IPS-20b (cell line): ENCODE data around the gene CCNQ.
A peak's percentile ranks its signal among the peaks of the same experiment; 100 is the strongest.

Experiments
- H3K27ac ChIP-seq: one replicate; pipeline ENCODE4 v1.5.1; 2013; ENCODE audit warnings: low read length
- H3K27me3 ChIP-seq: 2 replicates; pipeline ENCODE4 v1.6.1; 2013; ENCODE audit warnings: mild to moderate bottlenecking, low read length, inconsistent platforms; ENCODE audit not compliant: insufficient read depth
- H3K36me3 ChIP-seq: 2 replicates; pipeline ENCODE4 v1.6.1; 2013; ENCODE audit warnings: low read depth, mild to moderate bottlenecking, inconsistent platforms, low read length, moderate library complexity; ENCODE audit not compliant: insufficient read depth
- H3K4me1 ChIP-seq: 2 replicates; pipeline ENCODE4 v1.6.1; 2013; ENCODE audit warnings: mild to moderate bottlenecking, control low read depth, inconsistent platforms, low read length, moderate library complexity; ENCODE audit not compliant: insufficient read depth
- H3K4me3 ChIP-seq: 2 replicates; pipeline ENCODE4 v1.5.1; 2013; ENCODE audit warnings: mild to moderate bottlenecking, low read length, inconsistent platforms
- H3K9ac ChIP-seq: 2 replicates; pipeline ENCODE4 v1.6.1; 2013; ENCODE audit warnings: low read depth, mild to moderate bottlenecking, inconsistent platforms, low read length, moderate library complexity
- H3K9me3 ChIP-seq: 2 replicates; pipeline ENCODE4 v1.6.1; 2013; ENCODE audit warnings: mild to moderate bottlenecking, low read depth, low read length, inconsistent platforms; ENCODE audit not compliant: insufficient read depth

CCNQ gene

DNA sequence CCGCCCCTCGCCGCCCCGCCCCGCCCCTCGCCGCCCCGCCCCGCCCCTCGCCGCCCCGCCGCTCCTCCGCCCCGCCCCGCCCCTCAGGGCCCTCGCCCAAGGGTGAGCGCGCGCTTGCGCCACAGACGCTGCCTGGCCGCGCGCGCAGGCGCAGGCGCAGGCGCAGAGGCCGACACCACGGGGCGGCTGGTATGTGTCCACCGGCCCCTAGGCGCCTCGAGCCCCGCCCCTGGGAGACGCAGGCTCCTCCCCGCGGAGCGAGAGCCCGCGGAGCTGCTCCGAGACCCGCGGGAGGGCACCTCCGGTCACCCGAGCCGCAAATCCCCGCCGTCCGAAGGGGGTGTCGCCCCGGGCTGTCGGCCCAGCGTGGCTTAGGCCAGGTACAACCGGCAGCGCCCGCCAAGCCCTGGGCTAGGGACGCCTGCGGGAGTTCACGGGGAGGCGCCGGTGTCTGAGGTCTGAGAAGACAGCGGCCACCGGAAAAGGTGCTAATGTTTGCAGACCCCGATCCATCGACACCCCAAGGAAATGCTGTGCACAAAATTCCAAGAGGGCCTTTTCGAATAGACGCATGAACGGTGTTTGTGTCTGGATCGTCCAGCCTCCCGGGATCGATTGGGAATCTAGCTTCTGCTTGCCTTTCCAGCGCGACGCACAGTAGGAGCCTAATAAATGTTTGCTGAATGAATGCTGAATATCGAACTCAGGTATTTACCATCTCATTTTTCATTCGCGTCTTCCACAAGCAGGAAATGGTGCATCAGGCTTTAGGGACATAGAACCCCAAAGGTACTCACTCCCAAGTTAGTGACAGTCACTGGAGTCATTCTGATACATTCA, 473 bp upstream of the CCNQ start:
- no peak overlapping the region for H3K27ac ChIP-seq
- H3K9ac ChIP-seq: peak overlapping the region; percentile 57; the same call in 1 of the 2 replicates
- H3K4me1 ChIP-seq: no peaks in the 10 kb centered on the region
- H3K9me3 ChIP-seq: no peaks in the 10 kb centered on the region
- H3K4me3 ChIP-seq: peak overlapping the region; percentile 66
- peaks cover 20% of the 10 kb centered on the region for H3K27me3 ChIP-seq
- H3K36me3 ChIP-seq: no peaks in the 10 kb centered on the region

DNA sequence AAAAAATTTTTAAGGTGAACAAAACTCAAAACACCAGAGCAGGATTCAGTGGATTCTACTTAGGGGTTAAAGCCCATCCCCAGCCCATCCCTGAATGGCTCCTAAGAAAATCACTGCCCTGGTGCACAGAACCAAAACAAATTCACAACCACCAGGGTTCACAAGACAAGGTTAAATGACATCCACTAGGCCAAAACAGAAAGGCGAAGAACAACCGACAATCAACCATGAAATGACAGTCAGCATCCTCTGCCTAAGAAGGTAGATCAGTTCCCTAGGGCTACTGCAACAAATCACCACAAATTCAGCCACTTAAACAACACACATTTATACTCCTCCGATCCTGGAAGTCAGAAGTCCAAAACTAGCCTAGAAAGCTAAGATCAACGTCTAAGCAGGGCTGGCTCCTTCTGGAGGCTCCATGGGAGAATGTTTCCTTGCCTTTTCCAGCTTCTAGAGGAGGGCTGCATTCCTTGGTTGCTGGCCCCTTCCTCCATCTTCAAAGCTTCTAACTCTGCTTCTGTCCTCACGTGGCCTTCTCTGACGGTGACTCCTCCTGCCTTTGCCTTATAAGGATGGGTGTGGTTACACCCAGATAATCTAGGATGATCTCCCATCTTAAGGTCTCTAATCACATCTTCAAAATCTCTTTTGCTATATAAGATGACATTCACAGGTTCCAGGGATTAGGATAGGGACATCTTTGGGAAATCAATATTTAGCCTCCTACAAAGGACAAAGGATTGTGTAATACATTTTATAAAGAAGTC, 1.8 kb downstream of the CCNQ start:
- H3K27ac ChIP-seq: no peak overlapping the region
- peaks cover 20% of the 10 kb centered on the region for H3K27me3 ChIP-seq
- no peak overlapping the region for H3K9ac ChIP-seq
- H3K4me3 ChIP-seq: no peak overlapping the region
- no peaks in the 10 kb centered on the region for H3K4me1 ChIP-seq
- peaks cover 7% of the 10 kb centered on the region; the same call in 1 of the 2 replicates for H3K36me3 ChIP-seq
- no peaks in the 10 kb centered on the region for H3K9me3 ChIP-seq

DNA sequence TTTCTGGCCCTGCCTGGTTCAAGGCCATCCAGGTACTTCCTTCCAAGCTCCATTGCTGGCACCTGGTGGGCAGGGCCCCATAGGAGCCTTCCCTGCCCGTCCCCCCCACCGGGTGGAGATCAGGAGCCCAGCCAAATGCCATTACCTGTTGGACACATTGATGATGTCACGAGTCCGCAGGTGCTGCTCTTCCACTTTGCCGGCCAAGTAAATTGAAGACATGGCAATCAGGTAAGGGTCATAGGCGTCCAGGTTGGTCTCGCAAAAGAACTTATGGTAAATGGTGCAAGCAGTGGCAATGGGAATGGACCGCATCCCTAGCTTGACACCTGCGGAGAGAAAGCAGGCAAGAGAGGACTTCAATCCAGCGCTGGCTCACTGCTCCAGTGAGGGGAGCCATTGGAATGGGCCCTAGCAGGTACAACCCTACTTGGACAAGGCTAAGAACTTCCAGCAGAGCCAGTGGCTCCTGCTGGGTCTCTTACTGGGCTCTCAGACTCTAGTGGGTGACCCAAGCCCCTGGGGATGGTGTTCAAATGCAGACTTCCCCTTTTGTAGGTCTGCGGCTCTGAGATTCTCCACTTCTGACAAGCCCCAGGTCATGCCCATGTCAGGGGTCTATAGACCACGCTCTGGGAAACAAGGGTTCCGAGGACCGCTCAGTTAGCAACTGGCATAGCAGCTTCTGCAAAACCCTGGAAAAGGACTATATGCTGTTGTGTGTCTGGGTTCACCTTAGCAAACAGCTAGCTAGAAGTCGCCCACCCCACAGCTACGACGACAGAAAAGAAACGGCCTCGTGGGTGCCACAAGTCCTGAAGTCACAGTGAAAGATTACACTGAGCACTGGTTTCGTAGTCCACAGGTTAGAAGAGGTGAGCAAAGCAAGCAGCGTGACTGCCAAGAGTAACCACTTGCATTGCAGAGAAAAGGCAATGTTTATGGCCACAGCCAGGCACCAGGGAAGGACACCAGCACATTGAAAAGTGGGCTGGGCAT, 2.8 kb downstream of the CCNQ start:
- Histone ChIP-seq H3K9me3 (no peaks in the 10 kb centered on the region), H3K9ac (no peak overlapping the region), H3K4me1 (no peaks in the 10 kb centered on the region), H3K36me3 (peaks cover 7% of the 10 kb centered on the region; the same call in 1 of the 2 replicates), H3K4me3 (no peak overlapping the region), H3K27me3 (peaks cover 20% of the 10 kb centered on the region), H3K27ac (no peak overlapping the region)

DNA sequence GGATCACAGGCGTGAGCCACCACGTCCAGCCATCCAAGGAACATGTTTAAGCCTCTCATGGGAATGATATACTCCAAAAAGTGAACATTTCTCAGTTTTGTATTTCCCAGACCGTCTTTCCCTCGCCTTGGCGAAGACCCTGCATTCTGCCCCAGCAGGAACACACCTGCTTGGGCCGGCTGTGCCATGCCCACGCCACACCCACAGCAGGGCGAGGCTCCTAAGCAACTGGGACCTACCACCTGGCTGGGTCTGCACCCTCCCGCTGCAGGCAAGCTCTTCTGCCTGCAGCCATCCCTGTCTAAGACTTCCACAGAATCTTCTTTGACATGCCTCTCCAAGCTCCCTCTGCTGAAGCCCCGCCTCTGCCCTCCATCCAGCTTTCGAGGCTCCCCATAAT, 3.6 kb downstream of the CCNQ start:
- H3K9me3 ChIP-seq: no peaks in the 10 kb centered on the region
- H3K4me3 ChIP-seq: no peak overlapping the region
- H3K4me1 ChIP-seq: no peaks in the 10 kb centered on the region
- H3K9ac ChIP-seq: no peak overlapping the region
- H3K36me3 ChIP-seq: peaks cover 7% of the 10 kb centered on the region; the same call in 1 of the 2 replicates
- H3K27me3 ChIP-seq: peaks cover 15% of the 10 kb centered on the region
- H3K27ac ChIP-seq: no peak overlapping the region

DNA sequence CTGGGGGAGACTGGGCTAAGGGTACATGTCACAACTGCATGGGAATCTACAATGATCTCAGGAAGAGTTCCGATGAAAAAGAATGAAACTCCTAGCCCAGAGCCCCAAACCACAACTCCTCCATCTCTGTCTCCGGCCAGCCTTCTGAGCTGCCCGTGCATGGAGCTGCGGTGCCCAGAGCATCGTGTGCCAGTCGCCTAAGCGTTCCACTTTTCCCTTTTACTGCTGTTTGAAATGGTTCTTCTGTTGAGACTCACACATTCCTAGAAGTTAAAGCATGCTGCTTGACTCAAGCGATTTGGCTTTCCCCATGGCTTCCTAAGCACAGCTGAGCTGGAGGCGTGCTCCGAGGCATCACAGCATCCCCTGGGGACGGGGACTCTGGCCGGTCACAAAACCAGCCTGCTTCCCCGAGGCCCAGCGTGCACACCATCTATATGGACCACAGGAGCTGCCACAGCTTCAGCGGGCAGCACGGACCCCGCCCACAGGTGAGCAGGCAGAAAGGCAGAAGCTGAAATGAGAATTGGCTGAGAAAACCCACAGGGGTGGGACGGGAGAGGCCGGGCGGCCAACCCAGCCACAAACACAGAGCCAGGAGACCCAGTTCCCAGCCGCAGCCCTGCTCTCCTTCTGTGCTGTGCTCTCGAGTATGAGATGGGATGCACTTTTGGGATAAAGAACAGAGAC, 5.0 kb downstream of the CCNQ start:
- H3K36me3 ChIP-seq: peaks cover 7% of the 10 kb centered on the region; the same call in 1 of the 2 replicates
- H3K9me3 ChIP-seq: no peaks in the 10 kb centered on the region
- no peak overlapping the region for H3K4me3 ChIP-seq
- H3K9ac ChIP-seq: no peak overlapping the region
- no peaks in the 10 kb centered on the region for H3K4me1 ChIP-seq
- peaks cover 6% of the 10 kb centered on the region; the same call in 1 of the 2 replicates for H3K27me3 ChIP-seq
- no peak overlapping the region for H3K27ac ChIP-seq

DNA sequence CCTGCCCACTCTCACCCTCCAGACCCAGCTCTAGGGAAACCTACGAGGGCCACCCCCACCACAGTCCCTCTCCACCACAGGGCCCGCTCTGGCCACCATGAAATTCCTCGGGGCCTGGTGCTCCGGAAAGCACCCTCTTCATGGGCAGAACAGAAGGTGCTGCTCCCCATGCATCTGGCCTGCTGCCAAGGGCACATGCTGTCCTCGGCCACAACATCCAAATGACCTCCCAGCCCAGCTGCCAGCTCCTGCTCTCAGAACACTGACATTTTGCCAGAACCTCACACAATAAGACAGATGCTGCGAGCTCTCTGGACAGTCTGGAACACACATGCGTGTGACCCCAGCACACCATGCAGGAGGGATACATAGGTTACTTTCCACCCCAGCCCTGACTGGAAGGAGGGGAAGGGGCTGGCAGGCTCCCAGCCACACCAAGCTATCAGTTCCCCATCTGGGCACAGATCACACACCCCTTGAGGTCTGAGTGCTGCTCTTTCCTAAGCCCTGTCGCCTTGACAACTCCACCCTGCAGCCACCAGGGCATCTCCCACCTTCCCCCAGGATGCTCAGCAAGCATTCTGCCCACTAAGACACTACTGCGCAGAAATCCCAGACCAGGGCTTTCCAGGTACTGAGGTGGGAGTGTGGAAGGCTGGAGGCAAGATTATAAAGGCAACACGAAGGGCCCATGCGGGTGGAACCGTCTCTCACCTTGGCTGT, 5.8 kb downstream of the CCNQ start:
- no peak overlapping the region for H3K9ac ChIP-seq
- H3K9me3 ChIP-seq: no peaks in the 10 kb centered on the region
- H3K27me3 ChIP-seq: peaks cover 4% of the 10 kb centered on the region; the same call in 1 of the 2 replicates
- H3K4me1 ChIP-seq: no peaks in the 10 kb centered on the region
- peaks cover 7% of the 10 kb centered on the region; the same call in 1 of the 2 replicates for H3K36me3 ChIP-seq
- no peak overlapping the region for H3K27ac ChIP-seq
- no peak overlapping the region for H3K4me3 ChIP-seq

DNA sequence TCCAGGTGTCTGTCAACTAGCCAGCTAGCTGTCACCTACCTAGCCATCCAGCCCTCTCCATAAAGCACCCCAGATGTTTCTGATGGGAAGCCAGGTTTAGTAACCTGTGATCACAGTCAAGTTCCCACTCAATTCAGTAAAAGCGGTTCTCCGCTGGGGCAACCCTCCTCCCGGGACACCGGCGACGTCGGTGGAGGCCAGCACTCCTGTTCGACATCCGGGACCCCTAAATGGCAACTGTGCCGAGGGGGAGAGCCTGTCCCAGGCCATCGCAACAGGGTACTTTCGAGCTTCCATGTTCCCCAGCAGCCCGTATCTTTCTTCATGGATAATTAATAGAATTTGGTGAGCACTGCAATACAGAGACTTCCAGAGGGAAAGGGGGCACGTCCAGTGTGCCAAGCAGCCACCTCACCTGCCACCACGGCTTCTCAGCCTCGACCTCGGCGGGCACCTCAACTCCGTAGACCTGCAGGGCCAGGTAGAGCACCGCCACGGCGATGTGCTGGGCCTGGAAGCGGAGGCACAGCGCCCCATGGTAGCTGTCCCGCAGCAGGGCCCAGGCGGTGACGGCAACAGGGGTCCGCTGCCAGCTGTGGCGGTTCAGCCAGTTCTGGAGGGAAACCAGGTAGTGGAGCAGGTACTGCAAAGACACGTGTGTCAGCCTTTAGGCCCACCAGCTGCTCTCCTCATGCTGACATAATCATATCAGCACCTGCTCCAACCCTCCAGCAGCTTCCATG, 6.7 kb downstream of the CCNQ start:
- H3K27ac ChIP-seq: no peak overlapping the region
- H3K4me1 ChIP-seq: no peaks in the 10 kb centered on the region
- H3K36me3 ChIP-seq: peaks cover 7% of the 10 kb centered on the region; the same call in 1 of the 2 replicates
- no peak overlapping the region for H3K4me3 ChIP-seq
- no peaks in the 10 kb centered on the region for H3K9me3 ChIP-seq
- no peak overlapping the region for H3K9ac ChIP-seq
- no peaks in the 10 kb centered on the region for H3K27me3 ChIP-seq

DNA sequence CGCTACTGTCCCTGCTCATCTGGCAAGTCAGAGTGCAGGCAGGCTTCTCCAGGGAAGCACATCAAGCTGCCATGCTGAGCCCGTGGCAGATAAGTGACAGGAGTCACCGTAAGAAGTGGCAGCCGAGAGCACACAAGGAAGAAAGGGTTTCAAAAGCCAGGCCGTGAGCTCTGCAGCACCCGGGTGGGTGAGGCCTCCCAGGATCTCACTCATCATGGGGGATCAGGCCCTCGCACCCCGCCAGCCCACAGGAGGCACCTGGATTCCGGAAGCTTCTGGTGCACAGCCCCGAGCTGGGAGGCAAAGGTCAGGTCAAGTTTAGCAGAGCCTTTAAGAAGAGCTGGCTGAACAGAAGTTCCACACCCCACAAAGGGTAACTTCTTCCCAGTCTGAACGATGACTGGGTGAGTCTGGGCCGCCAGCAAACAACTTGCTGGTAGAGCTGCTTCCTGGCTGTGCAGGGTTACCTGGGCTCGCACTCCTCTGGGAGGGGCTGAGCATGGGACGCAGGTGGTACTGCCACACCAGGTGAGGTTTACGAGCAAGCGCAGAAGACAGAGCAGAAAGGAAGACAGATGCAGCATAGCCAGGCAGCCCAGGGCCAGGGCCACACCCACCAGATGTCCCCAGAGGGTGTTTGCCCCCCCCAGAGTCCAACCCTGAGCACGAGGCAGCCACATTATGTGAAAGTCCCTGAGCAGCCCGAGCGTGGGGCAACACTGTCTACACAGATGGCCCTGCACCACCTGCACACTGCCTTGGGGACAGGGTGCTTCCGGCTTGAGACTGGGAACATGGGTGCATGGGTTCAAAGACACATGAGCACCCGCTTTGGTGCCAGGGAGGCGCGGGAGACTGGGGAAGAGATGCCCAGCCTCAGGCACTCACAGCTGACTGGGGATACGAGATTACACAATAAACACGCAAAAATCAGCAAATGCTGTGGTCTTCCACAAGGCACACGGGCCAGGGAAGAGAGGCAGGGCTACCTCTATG, 7.7 kb downstream of the CCNQ start:
- H3K36me3 ChIP-seq: peaks cover 7% of the 10 kb centered on the region; the same call in 1 of the 2 replicates

DNA sequence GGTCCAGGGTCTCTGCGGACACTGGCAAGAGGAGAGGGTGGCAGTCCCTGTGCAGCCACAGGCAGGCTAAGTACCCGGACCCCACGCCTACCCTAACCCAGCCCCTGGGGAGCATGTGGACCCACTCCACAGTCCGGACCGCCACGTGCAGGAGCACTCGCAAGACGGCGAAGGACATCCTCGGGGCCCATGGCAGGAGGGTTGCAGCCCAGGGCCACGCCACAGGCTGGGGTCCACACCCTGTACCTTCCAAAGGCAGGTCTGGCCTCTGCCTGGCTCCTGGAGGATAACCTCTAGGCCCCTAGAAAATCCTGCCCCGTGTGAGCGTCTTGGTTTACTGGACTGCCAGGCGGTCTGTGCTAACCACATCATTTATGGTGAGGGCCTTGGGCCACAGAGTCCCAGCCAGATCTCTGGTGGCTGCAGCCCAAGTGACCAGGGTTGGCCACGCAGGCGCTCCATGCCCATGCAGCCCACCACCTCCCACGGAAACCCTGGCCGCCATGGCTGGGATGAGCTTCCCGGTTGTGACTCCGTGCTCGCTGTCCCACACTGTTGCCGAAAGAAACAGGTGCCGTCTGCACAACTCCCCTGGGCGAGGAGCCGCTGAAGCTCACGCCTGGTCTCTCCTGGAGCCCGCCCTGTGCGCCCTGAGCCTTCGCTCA, 10.0 kb downstream of the CCNQ start:
- no peaks in the 10 kb centered on the region for H3K4me1 ChIP-seq
- H3K9ac ChIP-seq: no peak overlapping the region
- no peaks in the 10 kb centered on the region for H3K27me3 ChIP-seq
- peaks cover 5% of the 10 kb centered on the region; the same call in 1 of the 2 replicates for H3K36me3 ChIP-seq
- H3K4me3 ChIP-seq: no peak overlapping the region
- no peaks in the 10 kb centered on the region for H3K9me3 ChIP-seq
- no peak overlapping the region for H3K27ac ChIP-seq

More for the DNA sequence above, 7.7 kb downstream of the CCNQ start:
- Histone ChIP-seq H3K9ac (no peak overlapping the region), H3K4me3 (no peak overlapping the region), H3K9me3 (no peaks in the 10 kb centered on the region), H3K4me1 (no peaks in the 10 kb centered on the region), H3K27me3 (no peaks in the 10 kb centered on the region), H3K27ac (no peak overlapping the region)
